Stimulated activated naive CD8-positive, alpha-beta T cell treated with anti-CD3 and anti-CD28 coated beads, Interleukin-15, Interleukin-2, amounts not matched to agents 100 U/mL and 50 U/mL, for 24 hours (primary cell): ENCODE results near the gene ZBED5.
"Not testable (repeated sequence)": the region's sequence is repeated elsewhere in the genome, so short reads cannot be mapped to it uniquely, and the experiment has no call there.

Experiments used
- ATAC-seq: fragments of 150-1000 bp; cut with Tn5 transposase; one replicate; pipeline ENCODE4 v1.10.0; 2021
- DNase-seq: peaks from one replicate; pipeline ENCODE4 v3.0.0; 2021

The ZBED5 gene

DNA sequence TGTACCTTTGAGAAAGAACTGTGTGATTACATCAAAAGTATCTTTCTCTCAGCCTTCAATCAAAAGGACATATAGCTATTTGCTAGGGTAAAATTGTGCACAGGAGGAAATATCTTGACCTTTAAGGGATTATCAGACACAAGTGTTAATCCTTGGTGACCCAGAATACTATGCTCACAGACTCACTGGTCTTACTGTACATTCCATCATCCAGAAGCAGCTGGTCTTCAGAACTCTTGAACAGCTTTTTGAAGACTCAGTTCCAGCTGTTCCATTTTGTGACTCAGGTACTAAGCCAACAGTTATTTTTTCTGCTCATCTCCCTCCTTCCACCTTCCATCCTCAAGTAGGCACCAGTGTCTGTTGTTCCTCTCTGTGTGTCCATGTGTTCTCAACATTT, 19.8 kb downstream of the ZBED5 start:
- no peak for DNase-seq
- ATAC-seq: no peak

DNA sequence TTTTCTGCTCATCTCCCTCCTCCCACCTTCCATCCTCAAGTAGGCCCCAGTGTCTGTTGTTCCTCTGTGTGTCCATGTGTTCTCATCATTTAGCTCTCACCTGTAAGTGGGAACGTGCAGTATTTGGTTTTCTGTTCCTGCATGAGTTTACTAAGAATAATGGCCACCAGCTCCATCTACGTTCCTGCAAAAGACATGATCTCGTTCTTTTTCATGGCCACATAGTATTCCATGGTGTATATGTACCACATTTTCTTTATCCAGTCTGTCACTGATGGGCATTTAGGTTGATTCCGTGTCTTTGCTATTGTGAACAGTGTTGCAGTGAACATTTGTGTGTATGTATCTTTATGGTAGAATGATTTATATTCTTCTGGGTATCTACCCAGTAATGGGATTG, 21.0 kb downstream of the ZBED5 start:
- DNase-seq, ATAC-seq: not testable (repeated sequence)

- ATAC-seq: no peak
- no peak for DNase-seq
Measured at GRCh38 chr11:10829139-10829538, 28.7 kb downstream of the ZBED5 start.

- ATAC-seq (no peak), DNase-seq (no peak)
Measured at GRCh38 chr11:10828402-10828801, 29.5 kb downstream of the ZBED5 start.

GRCh38 chr11:10824888-10825287, 33.0 kb downstream of the ZBED5 start:
- DNase-seq: no peak
- peak; percentile 49 for ATAC-seq

DNA sequence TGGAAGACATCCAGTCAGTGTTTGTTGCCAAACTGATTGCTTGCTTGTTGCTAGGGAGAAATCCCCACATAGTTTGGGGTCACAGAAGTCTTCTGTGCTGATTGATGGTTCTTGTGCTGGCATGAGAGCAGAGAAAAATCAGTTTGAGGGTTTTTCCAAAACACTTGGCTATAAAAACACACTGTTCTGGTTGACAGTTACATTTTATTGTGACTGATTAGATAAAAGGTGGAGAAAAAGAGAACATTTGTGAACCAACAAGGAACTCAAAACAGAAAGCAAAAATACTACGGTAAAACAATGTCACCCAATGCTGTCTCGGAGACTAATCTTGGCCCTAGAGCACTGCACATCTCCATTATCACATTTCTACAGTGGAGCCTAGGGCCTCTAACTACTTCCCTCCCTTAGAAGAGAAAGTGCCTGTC, 34.7 kb downstream of the ZBED5 start:
- DNase-seq (no peak), ATAC-seq (no peak)

- ATAC-seq, DNase-seq: not testable (repeated sequence)
Measured at GRCh38 chr11:10822491-10822890, 35.4 kb downstream of the ZBED5 start.

DNA sequence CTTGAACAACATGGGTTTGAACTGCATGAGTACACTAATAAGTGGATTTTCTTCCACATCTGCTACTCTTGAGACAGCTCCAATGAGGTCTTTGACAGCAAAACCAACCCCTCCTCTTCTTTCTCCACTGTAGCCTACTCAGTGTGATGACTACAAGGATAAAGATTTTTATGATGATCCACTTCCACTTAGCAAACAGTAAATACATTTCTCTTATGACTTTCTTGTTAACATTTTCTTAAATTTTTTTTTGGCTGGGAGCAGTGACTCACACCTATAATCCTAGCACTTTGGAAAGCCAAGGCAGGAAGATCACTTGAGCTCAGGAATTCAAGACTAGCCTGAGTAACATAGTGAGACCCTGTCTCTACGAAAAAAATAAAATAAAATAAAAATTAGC, 39.3 kb downstream of the ZBED5 start:
- no peak for DNase-seq
- ATAC-seq: no peak

DNA sequence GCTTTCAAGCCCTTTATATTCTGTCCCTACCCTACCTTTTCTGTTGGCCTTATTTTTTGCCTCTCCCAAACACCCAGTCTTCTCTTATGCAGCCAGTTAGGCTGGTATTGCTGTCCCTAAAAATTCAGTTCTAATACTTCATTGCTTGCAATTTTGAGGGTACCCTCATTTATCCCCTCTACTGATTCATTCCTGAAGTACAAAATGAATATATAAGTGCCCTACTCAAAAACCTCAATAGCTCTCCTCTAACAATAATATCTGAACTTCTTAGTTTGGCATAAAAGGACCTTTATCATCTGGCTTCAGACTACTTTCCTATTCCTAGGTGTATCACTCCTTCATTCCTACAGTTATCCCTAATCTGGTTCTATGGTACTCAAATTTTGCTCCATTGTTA, 43.9 kb downstream of the ZBED5 start:
- ATAC-seq (no peak), DNase-seq (no peak)

- DNase-seq (peak; percentile 57), ATAC-seq (peak; percentile 5)
Measured at GRCh38 chr11:10809373-10810160, 48.3 kb downstream of the ZBED5 start.

DNA sequence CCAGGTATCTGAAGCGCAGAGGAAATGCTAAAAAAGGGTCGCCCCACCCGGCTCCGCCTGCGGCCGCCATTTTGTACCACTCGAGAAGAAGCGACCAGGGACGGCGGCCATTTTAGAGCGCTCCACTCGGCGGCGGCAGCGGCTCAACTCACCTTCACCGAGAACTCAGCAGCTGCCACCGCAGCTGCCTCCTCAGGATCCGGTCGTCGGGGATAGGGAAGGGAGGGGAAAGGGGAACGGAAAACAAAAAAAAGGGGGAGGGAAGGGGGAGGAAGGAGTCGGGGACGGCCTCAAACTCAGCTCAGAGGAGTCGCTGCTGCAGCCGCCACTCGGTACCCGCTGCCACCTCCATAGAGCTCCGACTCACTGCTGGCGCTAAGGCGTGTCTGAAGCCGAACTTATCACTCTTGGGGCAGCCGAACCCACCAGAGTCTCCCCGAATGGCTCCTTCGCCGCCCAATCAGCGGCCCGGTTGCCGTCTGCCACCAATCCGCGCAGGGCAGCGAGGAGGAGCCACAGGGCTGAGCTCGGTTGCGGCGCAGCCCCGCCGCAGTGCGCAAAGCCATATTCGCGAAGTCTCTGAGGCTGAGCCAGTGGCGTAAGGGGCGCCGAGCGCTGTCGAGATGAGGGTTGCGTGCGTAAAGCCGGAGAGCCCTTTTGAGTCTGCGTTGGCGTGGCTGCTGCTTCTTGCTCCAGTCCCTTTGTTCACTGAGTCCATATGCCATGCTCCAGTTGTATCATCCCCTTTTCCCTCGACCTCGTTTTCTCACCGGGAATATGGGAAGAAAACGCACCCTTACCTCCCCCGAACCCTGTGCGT, 49.1 kb downstream of the ZBED5 start, which contains the start of gene EIF4G2:
Gene EIF4G2 (minus strand): TSS at position 374 of the 820 bp plus-strand sequence.
- peak; percentile 97 for DNase-seq
- peak; percentile 98 for ATAC-seq

- no peak for DNase-seq
Measured at GRCh38 chr11:10808235-10808552, 49.7 kb downstream of the ZBED5 start.

GRCh38 chr11:10807493-10808234, 50.2 kb downstream of the ZBED5 start:
- no peak for ATAC-seq
- DNase-seq: peak; percentile 47

More at GRCh38 chr11:10808235-10808552, 49.7 kb downstream of the ZBED5 start:
- ATAC-seq: no peak

- ATAC-seq: no peak
Measured at GRCh38 chr11:10806206-10806605, 51.6 kb downstream of the ZBED5 start.

DNA sequence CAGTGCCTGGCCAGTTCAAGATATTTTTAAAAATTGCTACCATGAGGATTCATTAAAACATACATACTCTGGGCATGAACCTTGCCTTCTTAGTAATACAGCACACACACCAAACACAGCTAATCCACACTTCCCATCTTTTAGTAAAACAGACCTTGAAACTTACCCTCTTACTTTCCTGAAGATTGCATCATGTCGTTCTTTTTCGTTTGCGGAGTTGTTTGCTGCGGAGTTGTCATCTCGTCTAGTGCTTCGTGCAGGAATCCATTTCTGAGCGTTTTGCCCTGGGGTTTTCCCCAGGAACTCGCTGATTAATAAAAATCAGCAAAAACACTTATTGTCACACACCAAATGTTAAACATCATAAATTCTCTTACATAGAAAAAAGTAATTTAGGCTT, 52.1 kb downstream of the ZBED5 start:
- no peak for ATAC-seq
- DNase-seq: no peak

More at GRCh38 chr11:10806206-10806605, 51.6 kb downstream of the ZBED5 start:
- DNase-seq: no peak

GRCh38 chr11:10803676-10804075, 54.2 kb downstream of the ZBED5 start:
- ATAC-seq: no peak
- DNase-seq: no peak
